ENCODE data around the gene OR2V1.

DNA sequence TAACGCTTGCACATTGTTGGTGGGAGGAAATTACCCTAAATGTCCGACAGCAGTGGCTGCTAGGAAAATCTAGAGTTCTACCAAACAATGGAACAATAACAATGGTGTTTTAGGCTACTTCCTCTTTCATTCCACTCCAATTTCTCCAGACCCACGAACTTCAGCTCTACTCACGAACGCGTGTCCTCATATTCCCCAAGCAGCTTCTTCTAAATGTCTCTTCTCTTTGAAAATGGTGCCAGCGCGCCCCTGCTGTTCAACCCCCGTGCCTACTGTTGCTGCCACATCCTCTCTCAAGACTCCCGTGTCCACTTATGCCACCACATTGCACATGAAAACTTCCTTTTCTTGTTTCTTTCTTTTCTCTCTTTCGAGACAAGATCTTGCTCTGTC lies 42.1 kb upstream of the OR2V1 start:
- TF ChIP-seq POLR2A (IDR thresholded peaks at IDR 0.05; ENCODE audit: low read depth, low read length) (no peak), POLR2AphosphoS5 (IDR thresholded peaks at IDR 0.05; ENCODE audit: low read depth, low read length) (no peak)
